Sigmoid colon (tissue), 7 donors: ENCODE data around the gene ZNF710. TPM values are rescaled to one million over a fixed set of nuclear protein-coding genes. Genes with fewer than 3 reads are reported as not detected.

ENCODE experiments used
- DNase-seq: peaks from one replicate; pipeline ENCODE4 v3.0.0-alpha.2; 2019
- H3K27ac ChIP-seq, 4 donors: fragments of 200-600 bp; sonication (generic); one replicate each; pipeline ENCODE4 v1.5.1; 2016 to 2019; ENCODE audit warnings: mild to moderate bottlenecking in 1 of 4
- H3K27me3 ChIP-seq, 3 donors: fragments of 200-600 bp; sonication (generic); one replicate each; pipeline ENCODE4 v1.5.1; 2019; ENCODE audit warnings: mild to moderate bottlenecking in 1 of 3
- H3K36me3 ChIP-seq, 4 donors: fragments of 200-600 bp; sonication (generic); one replicate each; pipeline ENCODE4 v1.5.1; 2016 to 2019
- H3K4me1 ChIP-seq, 4 donors: fragments of 200-600 bp; sonication (generic); one replicate each; pipeline ENCODE4 v1.5.1; 2017 to 2019
- H3K4me3 ChIP-seq, 4 donors: fragments of 200-600 bp; sonication (generic); one replicate each; pipeline ENCODE4 v1.5.1; 2017 to 2019; ENCODE audit warnings: mild to moderate bottlenecking in 2 of 4, moderate library complexity in 1 of 4
- H3K9me3 ChIP-seq, 4 donors: fragments of 200-600 bp in 3 of 4; sonication (generic) in 3 of 4; one replicate each; pipeline versions ENCODE4 v1.5.1 to v1.6.1; 2013 to 2019
- EP300 ChIP-seq, 4 donors: sonication (generic); formaldehyde crosslinking; IDR thresholded peaks; one replicate each; pipeline ENCODE4 v1.6.1; 2017; ENCODE audit warnings: antibody characterized with exemption in 4 of 4
- POLR2A ChIP-seq, 2 donors: fragments of 450-650 bp; IDR thresholded peaks; one replicate each; pipeline ENCODE4 v1.6.1; 2016; ENCODE audit warnings: antibody characterized with exemption in 2 of 2, mild to moderate bottlenecking in 2 of 2, moderate library complexity in 2 of 2
- POLR2AphosphoS5 ChIP-seq, 4 donors: sonication (generic); formaldehyde crosslinking; IDR thresholded peaks; one replicate each; pipeline ENCODE4 v1.6.1; 2017; ENCODE audit warnings: antibody characterized with exemption in 4 of 4
- WGBS, 2 donors: extraction: QIAGEN DNeasy Blood & Tissue Kit; methylation state at CpG; one replicate each; pipeline ENCODE4 v1.1.7; 2013; 5-methylcytosine and 5-hydroxymethylcytosine counted together
- intact Hi-C: fragments of 100-400 bp; cut with DNase I; formaldehyde crosslinking; loops from one replicate; pipeline ENCODE4 v1.15.1; 2023
- polyA plus RNA-seq, 3 donors: library from polyadenylated mRNA; stranded (reverse); fragments of 200-250 nt; gene quantifications; one replicate each; pipeline ENCODE4 v1.2.3, GENCODE V29; 2013
- total RNA-seq, 4 donors: library from RNA; depleted of rRNA; stranded (reverse); fragments of >200 nt; gene quantifications; one replicate each; pipeline ENCODE4 v1.1.0, GENCODE V29; 2016
- TF ChIP-seq, protein P1 (sequence below), 4 experiments: fragments of 450-650 bp in 3 of 4; fragments of 200-600 bp in 1 of 4; IDR thresholded peaks; one replicate each; pipeline ENCODE4 v1.5.1; 2016 to 2019; ENCODE audit warnings: antibody characterized with exemption in 4 of 4, mild to moderate bottlenecking in 3 of 4, moderate library complexity in 2 of 4
- donor health status: healthy with polysubstance abuse.
- donor health status: Bipolar disorder and iron deficiency.
- donor health status: healthy.

The ZNF710 gene
- total and polyA plus RNA-seq, 7 donors = 5.3 to 28.2 (median 10.0) TPM

DNA sequence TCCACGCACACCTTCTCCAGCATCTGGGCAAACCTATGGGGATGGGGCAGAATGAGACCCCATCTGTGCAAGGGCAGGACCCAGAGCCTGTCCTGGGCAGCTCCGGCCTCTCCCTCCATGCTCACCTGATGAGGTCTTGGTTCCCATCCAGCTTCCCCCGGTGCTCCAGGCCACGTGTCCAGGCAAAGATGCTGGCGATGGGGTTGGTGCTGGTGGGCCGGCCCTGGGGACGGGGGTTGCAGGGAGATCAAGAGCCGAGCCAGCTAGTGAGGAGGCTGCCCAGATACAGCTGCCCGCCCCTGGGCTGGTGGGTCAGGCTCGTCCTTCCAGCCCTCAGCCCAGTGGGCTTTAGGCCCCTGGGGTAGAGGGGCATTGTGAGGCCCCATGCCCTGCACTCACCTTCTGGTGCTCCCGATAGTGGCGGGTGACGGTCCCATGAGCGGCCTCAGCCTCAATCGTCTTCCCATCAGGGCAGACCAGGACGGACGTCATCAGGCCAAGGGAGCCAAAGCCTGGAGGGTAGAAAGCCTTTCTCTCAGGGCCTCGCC is 83.8 kb downstream of the ZNF710 start:
- H3K27ac ChIP-seq = peak overlapping the region in 3 of 4 donors; percentile 46 to 72 (median 51)

DNA sequence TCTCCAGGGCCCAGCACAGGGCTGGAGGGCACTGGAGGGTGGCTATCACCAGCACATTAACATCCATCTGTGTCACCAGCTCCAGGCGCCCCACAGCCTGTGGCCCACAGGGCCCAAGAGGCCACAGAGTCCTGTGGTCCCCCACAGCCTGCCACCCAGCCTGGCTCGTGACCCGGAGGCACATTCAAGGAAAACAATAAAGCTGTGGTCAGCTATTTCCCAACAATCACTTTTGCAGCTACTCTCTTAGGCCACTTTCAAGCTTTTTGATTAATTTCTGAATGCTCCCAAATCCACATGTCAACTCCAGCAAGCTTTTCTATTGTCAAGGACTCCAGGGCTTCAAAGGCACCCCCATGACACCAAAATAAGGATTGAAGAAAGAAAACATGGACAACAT is 84.4 kb downstream of the ZNF710 start:
- no peaks in the 10 kb centered on the region for H3K9me3 ChIP-seq
- no peak for DNase-seq
- intact Hi-C loops = no loop called here
- H3K4me1 ChIP-seq = peaks cover 0 to 51% (median 41%) of the 10 kb centered on the region in 4 donors
- TF ChIP-seq POLR2AphosphoS5 (IDR thresholded peaks at IDR 0.05) = no peak
- TF ChIP-seq EP300 (IDR thresholded peaks at IDR 0.05) = no peak
- TF ChIP-seq POLR2A (IDR thresholded peaks at IDR 0.05) = no peak
- TF ChIP-seq, protein P1, sequence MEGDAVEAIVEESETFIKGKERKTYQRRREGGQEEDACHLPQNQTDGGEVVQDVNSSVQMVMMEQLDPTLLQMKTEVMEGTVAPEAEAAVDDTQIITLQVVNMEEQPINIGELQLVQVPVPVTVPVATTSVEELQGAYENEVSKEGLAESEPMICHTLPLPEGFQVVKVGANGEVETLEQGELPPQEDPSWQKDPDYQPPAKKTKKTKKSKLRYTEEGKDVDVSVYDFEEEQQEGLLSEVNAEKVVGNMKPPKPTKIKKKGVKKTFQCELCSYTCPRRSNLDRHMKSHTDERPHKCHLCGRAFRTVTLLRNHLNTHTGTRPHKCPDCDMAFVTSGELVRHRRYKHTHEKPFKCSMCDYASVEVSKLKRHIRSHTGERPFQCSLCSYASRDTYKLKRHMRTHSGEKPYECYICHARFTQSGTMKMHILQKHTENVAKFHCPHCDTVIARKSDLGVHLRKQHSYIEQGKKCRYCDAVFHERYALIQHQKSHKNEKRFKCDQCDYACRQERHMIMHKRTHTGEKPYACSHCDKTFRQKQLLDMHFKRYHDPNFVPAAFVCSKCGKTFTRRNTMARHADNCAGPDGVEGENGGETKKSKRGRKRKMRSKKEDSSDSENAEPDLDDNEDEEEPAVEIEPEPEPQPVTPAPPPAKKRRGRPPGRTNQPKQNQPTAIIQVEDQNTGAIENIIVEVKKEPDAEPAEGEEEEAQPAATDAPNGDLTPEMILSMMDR (IDR thresholded peaks at IDR 0.05) = no peak
- H3K27me3 ChIP-seq = no peaks in the 10 kb centered on the region
- peak overlapping the region in 3 of 4 donors; percentile 46 to 72 (median 51) for H3K27ac ChIP-seq
- H3K36me3 ChIP-seq = peaks cover 21 to 76% (median 48%) of the 10 kb centered on the region in 4 donors
- 89 to 90% methylated on average over 3 of the region's 3 CpGs for WGBS, 2 donors
- H3K4me3 ChIP-seq = no peak overlapping the region

More for the DNA sequence above, 83.8 kb downstream of the ZNF710 start:
- no peak overlapping the region for H3K4me3 ChIP-seq
- intact Hi-C loops = no loop called here
- TF ChIP-seq, protein P1 (IDR thresholded peaks at IDR 0.05) = no peak
- TF ChIP-seq POLR2A (IDR thresholded peaks at IDR 0.05) (no peak), POLR2AphosphoS5 (IDR thresholded peaks at IDR 0.05) (no peak), EP300 (IDR thresholded peaks at IDR 0.05) (no peak)
- H3K36me3 ChIP-seq = peaks cover 16 to 76% (median 49%) of the 10 kb centered on the region in 4 donors
- DNase-seq = no peak
- WGBS, 2 donors = 92 to 93% methylated on average over 18 of the region's 18 CpGs
- no peaks in the 10 kb centered on the region for H3K9me3 ChIP-seq
- peaks cover 0 to 51% (median 41%) of the 10 kb centered on the region in 4 donors for H3K4me1 ChIP-seq
- H3K27me3 ChIP-seq = no peaks in the 10 kb centered on the region

DNA sequence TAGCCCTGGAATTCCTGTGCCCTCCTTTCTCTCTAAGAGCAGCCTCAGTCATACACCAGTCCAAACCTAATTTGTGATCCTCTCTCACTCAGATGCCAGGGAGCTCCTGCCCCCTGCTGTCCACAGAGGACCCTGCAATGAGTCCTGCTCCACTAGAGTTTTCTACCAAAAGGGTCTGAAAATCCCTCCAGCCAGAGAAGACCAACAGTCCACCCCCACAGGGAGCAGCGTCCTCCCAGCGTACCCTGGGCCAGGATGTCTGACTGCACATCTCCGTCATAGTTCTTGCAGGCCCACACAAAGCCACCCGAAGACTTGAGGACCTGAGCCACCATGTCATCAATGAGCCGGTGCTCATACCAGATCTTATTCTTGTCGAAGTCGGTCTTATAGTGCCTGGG is 85.7 kb downstream of the ZNF710 start:
- Histone ChIP-seq H3K36me3 (peaks cover 25 to 78% (median 47%) of the 10 kb centered on the region in 4 donors), H3K4me1 (peaks cover 0 to 55% (median 45%) of the 10 kb centered on the region in 4 donors), H3K9me3 (no peaks in the 10 kb centered on the region), H3K4me3 (no peak overlapping the region), H3K27me3 (no peaks in the 10 kb centered on the region), H3K27ac (peak overlapping the region; percentile 4 to 72 (median 48))
- TF ChIP-seq, protein P1 (IDR thresholded peaks at IDR 0.05) = peak in 2 of 4 experiments; percentile 31 to 51
- TF ChIP-seq POLR2A (IDR thresholded peaks at IDR 0.05) = no peak
- intact Hi-C loops = no loop called here
- no peak for DNase-seq
- WGBS, 2 donors = 93 to 94% methylated on average over 7 of the region's 7 CpGs

DNA sequence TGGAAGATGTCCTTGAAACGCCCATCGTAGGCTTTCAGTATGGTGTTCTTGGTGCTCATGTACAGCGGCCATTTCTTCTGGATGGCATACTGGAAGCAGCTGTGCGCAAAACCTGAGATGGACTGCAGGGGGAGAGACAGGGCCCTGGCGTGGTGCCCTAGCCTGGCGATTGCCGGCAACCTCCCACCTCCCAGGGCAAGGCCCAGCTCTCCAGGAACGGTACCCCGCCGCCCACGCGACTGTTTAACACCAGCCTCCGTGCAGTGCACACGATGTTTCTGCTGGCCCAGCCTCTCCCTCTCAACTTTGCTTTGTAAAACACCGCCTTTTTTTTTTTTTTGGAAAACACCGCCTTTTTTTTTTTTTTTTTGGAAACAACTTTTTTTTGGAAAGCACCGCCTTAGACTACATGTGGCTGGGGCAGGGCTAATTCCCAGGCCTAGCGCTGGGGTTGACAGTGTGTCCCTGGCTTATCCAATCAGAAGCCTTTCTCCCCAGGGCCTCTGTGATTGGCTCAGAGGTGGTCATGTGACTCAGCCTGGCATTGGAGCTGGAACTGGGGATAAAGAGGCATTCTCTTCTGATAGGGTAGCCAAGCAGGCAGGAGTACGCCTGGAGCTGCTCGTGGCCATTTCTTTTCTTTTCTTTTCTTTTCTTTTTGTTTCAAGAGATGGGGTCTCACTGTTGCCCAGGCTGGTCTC is 86.5 kb downstream of the ZNF710 start:
- Histone ChIP-seq H3K27ac (peak overlapping the region; percentile 4 to 72 (median 48)), H3K27me3 (no peaks in the 10 kb centered on the region), H3K9me3 (no peaks in the 10 kb centered on the region), H3K36me3 (peaks cover 25 to 78% (median 47%) of the 10 kb centered on the region in 4 donors), H3K4me3 (no peak overlapping the region), H3K4me1 (peaks cover 0 to 47% (median 40%) of the 10 kb centered on the region in 4 donors)
- intact Hi-C loops = no loop called here
- DNase-seq = no peak
- TF ChIP-seq, protein P1 (IDR thresholded peaks at IDR 0.05) = no peak
- no peak for TF ChIP-seq POLR2A (IDR thresholded peaks at IDR 0.05)
- TF ChIP-seq EP300 (IDR thresholded peaks at IDR 0.05) = no peak
- TF ChIP-seq POLR2AphosphoS5 (IDR thresholded peaks at IDR 0.05) = no peak
- 76 to 86% methylated on average over 20 of the region's 20 CpGs for WGBS, 2 donors
